Erythroblast (primary cell): ENCODE measurements around the gene INF2.

Source experiments
- DNase-seq, 2 experiments: peaks; one replicate each; lab custom pipeline; 2025; lab: John Stamatoyannopoulos, UW
- GATA1 ChIP-seq: IDR thresholded peaks from 2 replicates; pipeline ENCODE4 v1.6.1; 2011; ENCODE audit warnings: low read depth, mild to moderate bottlenecking, control low read depth, low read length, moderate library complexity
- POLR2A ChIP-seq: IDR thresholded peaks from 2 replicates; pipeline ENCODE4 v1.6.1; 2011; ENCODE audit warnings: mild to moderate bottlenecking, low read length

The INF2 gene

GRCh38 chr14:104717137-104717536 lies 27.7 kb downstream of the INF2 start:
- TF ChIP-seq POLR2A (no peak), GATA1 (no peak)
- no peak for DNase-seq

GRCh38 chr14:104717646-104718045 lies 28.2 kb downstream of the INF2 start:
- no peak for DNase-seq
- no peak for TF ChIP-seq GATA1
- TF ChIP-seq POLR2A, result no peak

GRCh38 chr14:104718147-104718546 lies 28.7 kb downstream of the INF2 start:
- DNase-seq, result no peak
- no peak for TF ChIP-seq POLR2A
- no peak for TF ChIP-seq GATA1

- DNase-seq, result no peak
- TF ChIP-seq GATA1, result no peak
- no peak for TF ChIP-seq POLR2A
These were observed 29.5 kb downstream of the INF2 start for GRCh38 chr14:104718871-104719270.

- no peak for DNase-seq
These were observed 29.9 kb downstream of the INF2 start for GRCh38 chr14:104719343-104719742.

GRCh38 chr14:104721505-104722431 lies 32.4 kb downstream of the INF2 start:
- no peak for DNase-seq
- TF ChIP-seq GATA1 (no peak), POLR2A (no peak)

More at GRCh38 chr14:104719343-104719742, 29.9 kb downstream of the INF2 start:
- TF ChIP-seq POLR2A (no peak), GATA1 (no peak)

GRCh38 chr14:104722938-104723650 lies 33.7 kb downstream of the INF2 start:
- no peak for DNase-seq

GRCh38 chr14:104723651-104724406 lies 34.4 kb downstream of the INF2 start, which contains the start of gene ADSS1:
Gene ADSS1, plus strand, starts transcription at chr14:104724229. Its CDS starts 42 bp downstream, at chr14:104724271.
- DNase-seq, result peak; percentile 67 to 81
- TF ChIP-seq GATA1, result no peak
- no peak for TF ChIP-seq POLR2A

More at GRCh38 chr14:104722938-104723650, 33.7 kb downstream of the INF2 start:
- no peak for TF ChIP-seq GATA1
- TF ChIP-seq POLR2A, result no peak

GRCh38 chr14:104724407-104724980 lies 35.1 kb downstream of the INF2 start:
- DNase-seq, result no peak
- TF ChIP-seq POLR2A (no peak), GATA1 (no peak)

GRCh38 chr14:104724981-104725771 lies 35.8 kb downstream of the INF2 start:
- no peak for TF ChIP-seq POLR2A
- TF ChIP-seq GATA1, result no peak
- DNase-seq, result peak in 1 of 2 experiments; percentile 22

- no peak for TF ChIP-seq GATA1
- no peak for TF ChIP-seq POLR2A
- DNase-seq, result no peak
These were observed 36.5 kb downstream of the INF2 start for GRCh38 chr14:104725772-104726548.
